ENCODE results near the gene PLOD2. TPM values are rescaled to one million over a fixed set of nuclear protein-coding genes. Genes with fewer than 3 reads are reported as not detected.
A peak's percentile ranks its signal among the peaks of the same experiment; 100 is the strongest.

The PLOD2 gene
- total RNA-seq, 6 experiments from 2014 or later: 22.7 to 196 (median 57.6) TPM

DNA sequence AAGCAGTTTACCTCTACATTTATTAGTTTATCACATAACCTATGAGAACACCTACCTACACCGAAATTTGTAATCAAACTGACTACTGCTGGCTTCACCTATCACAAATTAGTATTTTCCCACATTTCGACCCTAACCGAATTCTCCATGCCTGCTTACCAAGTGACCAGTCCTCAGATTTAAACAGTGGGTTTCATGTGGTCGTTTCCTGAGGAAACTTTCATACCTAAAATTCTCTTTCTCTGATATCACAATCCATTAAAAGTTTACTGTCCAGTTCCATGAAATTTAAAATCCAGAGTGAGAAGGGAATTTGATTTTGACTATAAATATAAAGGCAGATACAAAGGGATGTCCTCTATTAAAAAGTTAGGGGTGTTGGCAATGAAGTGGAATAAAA is 1.9 kb downstream of the PLOD2 start:
- peaks cover 0 to 57% (median 25%) of the 10 kb centered on the region in 4 donors for H3K4me1 ChIP-seq
- DNase-seq: no peak
- H3K9me3 ChIP-seq: no peaks in the 10 kb centered on the region
- H3K27ac ChIP-seq: peak overlapping the region; percentile 97 to 98 (median 98)
- TF ChIP-seq, protein P1, sequence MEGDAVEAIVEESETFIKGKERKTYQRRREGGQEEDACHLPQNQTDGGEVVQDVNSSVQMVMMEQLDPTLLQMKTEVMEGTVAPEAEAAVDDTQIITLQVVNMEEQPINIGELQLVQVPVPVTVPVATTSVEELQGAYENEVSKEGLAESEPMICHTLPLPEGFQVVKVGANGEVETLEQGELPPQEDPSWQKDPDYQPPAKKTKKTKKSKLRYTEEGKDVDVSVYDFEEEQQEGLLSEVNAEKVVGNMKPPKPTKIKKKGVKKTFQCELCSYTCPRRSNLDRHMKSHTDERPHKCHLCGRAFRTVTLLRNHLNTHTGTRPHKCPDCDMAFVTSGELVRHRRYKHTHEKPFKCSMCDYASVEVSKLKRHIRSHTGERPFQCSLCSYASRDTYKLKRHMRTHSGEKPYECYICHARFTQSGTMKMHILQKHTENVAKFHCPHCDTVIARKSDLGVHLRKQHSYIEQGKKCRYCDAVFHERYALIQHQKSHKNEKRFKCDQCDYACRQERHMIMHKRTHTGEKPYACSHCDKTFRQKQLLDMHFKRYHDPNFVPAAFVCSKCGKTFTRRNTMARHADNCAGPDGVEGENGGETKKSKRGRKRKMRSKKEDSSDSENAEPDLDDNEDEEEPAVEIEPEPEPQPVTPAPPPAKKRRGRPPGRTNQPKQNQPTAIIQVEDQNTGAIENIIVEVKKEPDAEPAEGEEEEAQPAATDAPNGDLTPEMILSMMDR (IDR thresholded peaks at IDR 0.05): no peak
- TF ChIP-seq POLR2A (IDR thresholded peaks at IDR 0.05): no peak
- intact Hi-C loops (cut with DNase I): no loop called here
- no peaks in the 10 kb centered on the region for H3K27me3 ChIP-seq
- WGBS (ENCODE audit: insufficient coverage, low coverage, low lambda C conversion rate, missing lambda C conversion rate): 12% methylated on average over 4 of the region's 4 CpGs
- H3K36me3 ChIP-seq: no peaks in the 10 kb centered on the region
- ATAC-seq: no peak
- peak overlapping the region in 1 of 3 donors; percentile 67 for H3K4me3 ChIP-seq

GRCh38 chr3:146157325-146158060 is 3.5 kb downstream of the PLOD2 start:
- H3K4me3 ChIP-seq: no peak overlapping the region
- intact Hi-C loops (cut with DNase I): no loop called here
- peaks cover 0 to 57% (median 27%) of the 10 kb centered on the region in 4 donors for H3K4me1 ChIP-seq
- WGBS (ENCODE audit: insufficient coverage, low coverage, low lambda C conversion rate, missing lambda C conversion rate): 54% methylated on average over 2 of the region's 2 CpGs
- no peaks in the 10 kb centered on the region for H3K27me3 ChIP-seq
- H3K9me3 ChIP-seq: no peaks in the 10 kb centered on the region
- DNase-seq (no peak), ATAC-seq (no peak)
- no peak for TF ChIP-seq POLR2A (IDR thresholded peaks at IDR 0.05)
- TF ChIP-seq, protein P1 (IDR thresholded peaks at IDR 0.05): no peak
- H3K27ac ChIP-seq: peak overlapping the region; percentile 97 to 98 (median 98)
- H3K36me3 ChIP-seq: no peaks in the 10 kb centered on the region

DNA sequence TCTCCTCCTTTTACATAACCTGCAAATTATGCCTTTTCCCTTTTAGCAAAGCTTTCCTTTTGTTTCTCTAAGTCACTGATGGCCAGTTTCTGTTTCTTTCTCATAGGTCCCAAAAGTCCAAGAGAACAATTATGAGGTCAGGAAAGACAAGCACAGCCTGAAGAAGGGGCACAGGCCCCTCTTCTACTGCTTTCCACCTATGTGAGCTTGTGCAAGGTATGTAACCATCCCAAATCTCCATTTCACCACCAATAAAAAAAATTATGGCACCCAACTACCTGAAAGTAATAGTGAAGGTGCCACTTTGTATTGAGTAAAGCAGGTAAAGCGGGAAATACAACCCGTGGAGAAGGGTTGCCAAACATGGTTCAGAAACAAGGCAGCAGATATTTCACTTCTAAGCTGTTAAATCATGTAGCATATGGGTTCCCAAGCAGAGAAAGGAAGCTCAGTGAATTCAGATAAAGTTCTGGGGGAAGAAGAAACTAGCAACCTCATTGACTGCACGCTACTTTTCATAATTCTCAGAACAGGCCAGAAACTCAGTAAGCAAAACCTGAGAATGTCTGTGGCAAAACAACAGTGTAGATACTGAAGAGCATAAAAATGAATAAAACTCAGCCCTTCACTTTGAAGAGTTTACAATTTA is 4.2 kb downstream of the PLOD2 start:
- no peak for TF ChIP-seq POLR2A (IDR thresholded peaks at IDR 0.05)
- TF ChIP-seq, protein P1 (IDR thresholded peaks at IDR 0.05): no peak
- H3K9me3 ChIP-seq: no peaks in the 10 kb centered on the region
- no peaks in the 10 kb centered on the region for H3K36me3 ChIP-seq
- peaks cover 0 to 52% (median 24%) of the 10 kb centered on the region in 4 donors for H3K4me1 ChIP-seq
- H3K27ac ChIP-seq: peak overlapping the region; percentile 97 to 98 (median 98)
- H3K4me3 ChIP-seq: no peak overlapping the region
- no peak for DNase-seq
- WGBS (ENCODE audit: insufficient coverage, low coverage, low lambda C conversion rate, missing lambda C conversion rate): 4% methylated on average over 3 of the region's 3 CpGs
- H3K27me3 ChIP-seq: no peaks in the 10 kb centered on the region
- no peak for ATAC-seq
- intact Hi-C loops (cut with DNase I): no loop called here

GRCh38 chr3:146156095-146156494 is 4.9 kb downstream of the PLOD2 start:
- TF ChIP-seq POLR2A (IDR thresholded peaks at IDR 0.05): no peak
- TF ChIP-seq, protein P1 (IDR thresholded peaks at IDR 0.05): no peak

More at GRCh38 chr3:146156095-146156494, 4.9 kb downstream of the PLOD2 start:
- WGBS (ENCODE audit: insufficient coverage, low coverage, low lambda C conversion rate, missing lambda C conversion rate): 26% methylated on average over 4 of the region's 4 CpGs
- no peak overlapping the region for H3K4me3 ChIP-seq
- H3K27ac ChIP-seq: peak overlapping the region; percentile 97 to 98 (median 98)
- H3K9me3 ChIP-seq: no peaks in the 10 kb centered on the region
- peaks cover 0 to 52% (median 24%) of the 10 kb centered on the region in 4 donors for H3K4me1 ChIP-seq
- ATAC-seq: peak in 3 of 4 donors; percentile 2 to 5 (median 3)
- intact Hi-C loops (cut with DNase I): no loop called here
- no peaks in the 10 kb centered on the region for H3K27me3 ChIP-seq
- no peaks in the 10 kb centered on the region for H3K36me3 ChIP-seq
- no peak for DNase-seq
